ENCODE measurements around the gene UBQLN4.

UBQLN4 gene

GRCh38 chr1:156082309-156083091, 28.9 kb upstream of the UBQLN4 start, which contains the start of gene MEX3A:
TSS of gene MEX3A (minus strand) at chr1:156082465. CDS start at chr1:156081998, 467 bp downstream.
- TF ChIP-seq CTCF (IDR thresholded peaks at IDR 0.05; ENCODE audit: low read length) = no peak
- no peak for TF ChIP-seq EZH2phosphoT487 (IDR thresholded peaks at IDR 0.05; ENCODE audit: low read length)
- no peak for TF ChIP-seq EZH2 (optimal IDR thresholded peaks at IDR 0.05; ENCODE audit: low read depth, low read length)

GRCh38 chr1:156081917-156082308, 28.3 kb upstream of the UBQLN4 start:
- H3K9me2 ChIP-seq (replicated peaks; ENCODE audit: insufficient read depth, low read length) = no peaks in the 10 kb centered on the region
- no peak overlapping the region for H3K27ac ChIP-seq (ENCODE audit: low read length)
- no peaks in the 10 kb centered on the region for H3K9me3 ChIP-seq (replicated peaks; ENCODE audit: insufficient read depth, low read length)
- H3K79me2 ChIP-seq (ENCODE audit: low read length) = no peaks in the 10 kb centered on the region
- peak overlapping the region; percentile 31; the same call in 1 of the 2 replicates for H3K9ac ChIP-seq (ENCODE audit: low read length)
- H4K20me1 ChIP-seq (ENCODE audit: insufficient read depth, low read length) = no peaks in the 10 kb centered on the region
- TF ChIP-seq CTCF (IDR thresholded peaks at IDR 0.05; ENCODE audit: low read length) (no peak), EZH2phosphoT487 (IDR thresholded peaks at IDR 0.05; ENCODE audit: low read length) (no peak), EZH2 (optimal IDR thresholded peaks at IDR 0.05; ENCODE audit: low read depth, low read length) (no peak)
- H3K4me2 ChIP-seq (ENCODE audit: low read depth, low read length) = peak overlapping the region; percentile 99
- H3F3A ChIP-seq (ENCODE audit: insufficient read depth, low read length) = no peaks in the 10 kb centered on the region
- H3K4me1 ChIP-seq (ENCODE audit: low read length) = peaks cover 5% of the 10 kb centered on the region
- peak overlapping the region; percentile 98 for H2AFZ ChIP-seq (ENCODE audit: low read length)
- peaks cover 54% of the 10 kb centered on the region for H3K27me3 ChIP-seq (replicated peaks; ENCODE audit: insufficient read depth, low read length)
- peak overlapping the region; percentile 90 for H3K4me3 ChIP-seq (ENCODE audit: low read length)
- no peaks in the 10 kb centered on the region for H3K36me3 ChIP-seq (replicated peaks; ENCODE audit: insufficient read depth, low read length)
- no peak for DNase-seq

More at GRCh38 chr1:156082309-156083091, 28.9 kb upstream of the UBQLN4 start, which contains the start of gene MEX3A:
- Histone ChIP-seq H3K4me2 (ENCODE audit: low read depth, low read length) (peak within 1 kb of the TSS; percentile 99), H4K20me1 (ENCODE audit: insufficient read depth, low read length) (no peaks in the 10 kb centered on the region), H3K27ac (ENCODE audit: low read length) (no peak within 1 kb of the TSS), H3K9me3 (replicated peaks; ENCODE audit: insufficient read depth, low read length) (no peaks in the 10 kb centered on the region), H3K4me1 (ENCODE audit: low read length) (peaks cover 5% of the 10 kb centered on the region), H3K79me2 (ENCODE audit: low read length) (no peaks in the 10 kb centered on the region), H3K9ac (ENCODE audit: low read length) (peak within 1 kb of the TSS; percentile 31; the same call in 1 of the 2 replicates), H3K27me3 (replicated peaks; ENCODE audit: insufficient read depth, low read length) (peaks cover 53% of the 10 kb centered on the region), H3K36me3 (replicated peaks; ENCODE audit: insufficient read depth, low read length) (no peaks in the 10 kb centered on the region), H2AFZ (ENCODE audit: low read length) (peak within 1 kb of the TSS; percentile 98), H3K4me3 (ENCODE audit: low read length) (peak within 1 kb of the TSS; percentile 90), H3F3A (ENCODE audit: insufficient read depth, low read length) (no peaks in the 10 kb centered on the region), H3K9me2 (replicated peaks; ENCODE audit: insufficient read depth, low read length) (no peaks in the 10 kb centered on the region)
- DNase-seq = peak; percentile 65

DNA sequence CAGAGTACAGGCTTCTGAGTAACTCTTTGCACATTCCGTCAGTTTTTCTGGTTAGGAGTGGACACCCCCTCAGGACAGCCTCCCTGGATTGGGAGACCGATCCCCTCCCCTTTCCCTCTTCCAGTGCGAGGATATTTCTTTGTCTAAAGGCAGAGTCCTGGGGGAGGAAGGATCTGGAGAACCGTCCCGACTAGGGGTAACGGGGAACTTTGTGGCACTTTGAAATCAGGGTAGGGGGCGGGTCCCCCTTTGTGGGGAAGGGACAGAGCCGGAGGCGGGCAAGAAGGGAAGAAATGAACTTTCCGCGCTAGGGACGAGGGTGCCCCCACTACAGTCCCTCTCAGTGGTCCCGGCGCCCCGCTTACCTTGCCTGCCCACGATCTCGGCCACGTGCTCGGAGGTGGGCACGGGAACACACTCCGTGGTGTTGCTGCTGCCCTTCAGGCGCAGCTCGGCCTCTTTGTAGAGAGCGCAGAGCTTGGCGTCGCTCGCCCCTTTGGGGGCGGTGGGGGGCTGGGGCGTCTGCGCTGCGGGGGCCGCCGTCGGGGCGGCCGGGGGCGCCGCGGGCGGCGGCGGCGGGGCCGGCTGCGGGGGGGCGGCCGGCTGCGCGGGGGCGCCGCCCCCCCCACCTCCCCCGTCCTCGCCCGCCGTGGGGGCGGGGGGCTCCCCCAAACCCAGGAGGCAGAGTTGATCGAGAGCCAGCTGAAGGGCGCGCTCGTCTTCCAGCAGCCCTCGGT, 27.8 kb upstream of the UBQLN4 start:
- no peak for DNase-seq
- Histone ChIP-seq H3K9me2 (replicated peaks; ENCODE audit: insufficient read depth, low read length) (no peaks in the 10 kb centered on the region), H3K9me3 (replicated peaks; ENCODE audit: insufficient read depth, low read length) (no peaks in the 10 kb centered on the region), H3K79me2 (ENCODE audit: low read length) (no peaks in the 10 kb centered on the region), H3K36me3 (replicated peaks; ENCODE audit: insufficient read depth, low read length) (no peaks in the 10 kb centered on the region), H3K27ac (ENCODE audit: low read length) (no peak overlapping the region), H4K20me1 (ENCODE audit: insufficient read depth, low read length) (no peaks in the 10 kb centered on the region), H3K9ac (ENCODE audit: low read length) (no peak overlapping the region), H2AFZ (ENCODE audit: low read length) (0 out of 2 replicates have a peak overlapping the region, but pooled peaks have one; percentile 98), H3F3A (ENCODE audit: insufficient read depth, low read length) (no peaks in the 10 kb centered on the region), H3K4me3 (ENCODE audit: low read length) (peak overlapping the region; percentile 90), H3K4me2 (ENCODE audit: low read depth, low read length) (peak overlapping the region; percentile 99), H3K27me3 (replicated peaks; ENCODE audit: insufficient read depth, low read length) (peaks cover 54% of the 10 kb centered on the region), H3K4me1 (ENCODE audit: low read length) (peaks cover 5% of the 10 kb centered on the region)
- TF ChIP-seq CTCF (IDR thresholded peaks at IDR 0.05; ENCODE audit: low read length) = no peak
- no peak for TF ChIP-seq EZH2phosphoT487 (IDR thresholded peaks at IDR 0.05; ENCODE audit: low read length)
- TF ChIP-seq EZH2 (optimal IDR thresholded peaks at IDR 0.05; ENCODE audit: low read depth, low read length) = no peak

Data from MM.1S (cell line).